Measurements from ENCODE around the gene PRKACA.
"Not testable (repeated sequence)": the region's sequence is repeated elsewhere in the genome, so short reads cannot be mapped to it uniquely, and the experiment has no call there.

DNA sequence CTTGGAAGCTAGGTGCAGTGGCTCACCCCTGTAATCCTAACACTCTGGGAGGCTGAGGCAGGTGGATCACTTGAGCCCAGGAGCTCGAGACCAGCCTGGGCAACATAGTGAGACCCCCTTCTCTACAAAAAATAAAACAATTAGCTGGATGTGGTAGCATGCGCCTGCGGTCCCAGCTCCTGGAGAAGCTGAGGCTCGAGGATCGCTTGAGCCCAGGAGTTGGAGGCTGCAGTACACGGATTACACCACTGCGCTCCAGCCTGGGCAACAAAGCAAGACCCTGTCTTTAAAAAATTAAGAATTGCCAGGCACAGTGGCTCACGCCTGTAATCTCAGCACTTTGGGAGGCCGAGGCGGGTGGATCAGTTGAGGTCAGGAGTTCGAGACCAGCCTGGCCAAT is 66.6 kb downstream of the PRKACA start:
- not testable (repeated sequence) for TF ChIP-seq ZNF274 (IDR thresholded peaks at IDR 0.05; ENCODE audit: low read depth, low read length); YY1 (IDR thresholded peaks at IDR 0.05; ENCODE audit: insufficient read depth, insufficient read length)
